Hematopoietic multipotent progenitor cell treated with erythropoietin and hydrocortisone succinate and interleukin-3 and kit ligand, for 8 days (in vitro differentiated cells): ENCODE results near the gene PUS10.
"Not testable (repeated sequence)": the region's sequence is repeated elsewhere in the genome, so short reads cannot be mapped to it uniquely, and the experiment has no call there.

Experiments
- DNase-seq: peaks from one replicate; pipeline ENCODE4 v3.0.0-alpha.2; 2015

The PUS10 gene

GRCh38 chr2:61011678-61012077 is 6.4 kb downstream of the PUS10 start:
- DNase-seq, result no peak

GRCh38 chr2:61009355-61009754 is 8.7 kb downstream of the PUS10 start:
- no peak for DNase-seq

- no peak for DNase-seq
Measured at GRCh38 chr2:61006486-61007105, 11.5 kb downstream of the PUS10 start.

GRCh38 chr2:61005736-61006135 is 12.3 kb downstream of the PUS10 start:
- DNase-seq, result no peak

GRCh38 chr2:60998628-60999545 is 19.2 kb downstream of the PUS10 start:
- peak; percentile 79 for DNase-seq

GRCh38 chr2:60994131-60994530 is 23.9 kb downstream of the PUS10 start:
- no peak for DNase-seq

- DNase-seq, result no peak
Measured at GRCh38 chr2:60992985-60993392, 25.1 kb downstream of the PUS10 start.

DNA sequence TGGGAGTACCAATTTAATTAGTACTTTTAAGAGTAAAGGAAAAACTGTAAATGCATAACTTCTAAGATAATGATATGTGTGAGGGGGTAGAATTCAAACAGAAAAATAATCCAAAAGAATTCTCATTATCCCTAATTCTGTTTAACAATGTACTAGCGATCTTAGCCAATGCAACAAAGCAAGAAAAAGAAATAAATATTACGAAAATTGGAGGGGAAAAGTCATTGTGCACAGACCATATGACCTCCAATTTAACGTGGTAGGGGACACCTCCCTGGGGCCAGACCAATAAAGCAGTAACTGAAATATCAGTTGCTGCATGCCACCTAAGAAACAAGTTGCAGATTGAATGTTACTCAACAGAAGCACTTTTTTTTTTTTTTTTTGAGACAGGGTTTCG is 26.4 kb downstream of the PUS10 start:
- DNase-seq, result no peak

DNA sequence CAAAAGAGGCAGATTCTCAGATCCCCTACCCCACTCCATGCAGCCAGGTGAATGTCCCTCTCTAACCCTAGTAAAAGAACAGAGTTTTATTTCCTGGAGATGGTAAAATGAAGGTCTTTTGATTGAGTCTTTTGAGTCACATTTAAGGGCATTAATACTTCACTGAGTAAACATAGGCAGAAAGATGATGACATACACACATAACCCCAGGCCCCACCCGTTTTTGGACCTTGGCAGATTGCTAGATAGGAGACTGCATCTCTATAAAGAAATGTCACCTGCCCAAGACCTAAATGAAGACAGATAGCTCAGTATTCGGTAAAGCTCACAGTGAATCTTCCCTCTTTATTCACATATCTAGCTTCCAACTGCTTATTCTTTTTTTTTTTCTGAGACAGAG is 28.8 kb downstream of the PUS10 start:
- DNase-seq, result no peak

DNA sequence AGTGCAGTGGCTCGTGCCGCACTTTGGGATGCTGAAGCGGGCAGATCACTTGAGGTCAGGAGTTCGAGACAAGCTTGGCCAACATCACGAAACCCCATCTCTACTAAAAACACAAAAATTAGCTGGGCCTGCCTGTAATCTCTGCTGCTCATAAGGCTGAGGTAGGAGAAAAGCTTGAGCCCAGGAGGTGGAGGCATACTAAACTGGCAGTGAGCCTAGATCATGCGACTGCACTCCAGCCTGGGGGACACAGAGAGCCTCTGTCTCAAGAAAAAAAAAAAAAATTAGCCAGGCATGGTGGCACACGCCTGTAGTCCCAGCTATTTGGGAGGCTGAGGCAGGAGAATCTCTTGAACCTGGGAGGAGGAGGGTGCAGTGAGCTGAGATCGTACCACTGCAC is 30.4 kb downstream of the PUS10 start:
- not testable (repeated sequence) for DNase-seq

- no peak for DNase-seq
Measured at GRCh38 chr2:60987041-60987440, 31.0 kb downstream of the PUS10 start.

DNA sequence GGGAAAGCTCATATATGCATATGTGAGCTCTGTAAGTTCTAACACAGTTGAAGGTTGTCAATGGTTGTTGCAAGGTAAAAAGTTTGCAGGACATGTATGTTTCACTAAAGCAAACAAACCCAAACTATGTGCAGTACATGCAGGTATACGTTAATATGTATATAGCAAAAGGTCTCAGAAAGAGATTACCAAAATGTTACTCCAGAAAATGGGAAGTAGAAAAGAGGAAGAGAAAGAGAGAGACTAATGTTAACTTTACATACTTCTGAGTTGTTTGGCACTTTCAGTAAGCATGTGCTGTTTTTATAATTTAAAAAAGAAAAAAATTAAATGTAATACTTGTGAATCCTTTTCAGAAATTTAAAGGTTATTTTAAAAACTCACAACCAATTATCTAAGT is 33.3 kb downstream of the PUS10 start:
- DNase-seq, result no peak

DNA sequence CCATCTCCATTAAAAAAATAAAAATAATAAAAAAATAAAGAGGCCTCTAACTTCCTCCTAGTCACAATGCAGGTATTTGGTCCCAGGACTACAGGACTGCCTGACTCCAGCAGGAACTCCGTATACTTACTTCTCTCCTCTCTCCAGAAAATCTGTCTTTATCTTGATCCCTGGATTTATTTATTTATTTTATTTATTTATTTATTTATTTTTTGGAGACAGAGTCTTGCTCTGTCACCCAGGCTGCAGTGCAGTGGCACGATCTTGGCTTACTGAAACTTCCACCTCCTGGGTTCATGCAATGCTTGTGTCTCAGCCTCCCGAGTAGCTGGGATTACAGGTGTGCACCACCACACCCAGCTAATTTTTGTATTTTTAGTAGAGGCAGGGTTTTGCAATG is 36.0 kb downstream of the PUS10 start:
- DNase-seq, result not testable (repeated sequence)

- DNase-seq, result no peak
Measured at GRCh38 chr2:60980071-60980815, 37.8 kb downstream of the PUS10 start.

DNA sequence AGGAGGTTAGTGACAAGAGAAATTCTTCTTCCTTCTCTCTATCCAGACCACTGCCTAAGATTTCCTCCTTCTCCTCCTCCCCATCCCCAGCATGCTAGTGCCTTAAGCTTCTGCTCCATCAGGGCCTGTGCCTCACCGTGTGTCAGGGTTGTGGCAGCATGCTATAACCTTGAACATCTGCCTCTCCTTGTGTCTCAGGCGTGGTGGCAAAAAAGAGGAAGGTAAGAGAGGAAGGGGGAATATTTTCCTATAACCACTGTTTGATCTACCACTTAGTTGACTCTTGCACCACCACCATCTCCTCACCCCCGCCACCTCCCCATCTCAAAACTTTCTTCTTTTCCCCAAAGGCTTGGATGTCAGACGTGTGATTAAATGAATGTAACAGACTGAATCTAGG is 38.8 kb downstream of the PUS10 start:
- DNase-seq, result no peak

DNA sequence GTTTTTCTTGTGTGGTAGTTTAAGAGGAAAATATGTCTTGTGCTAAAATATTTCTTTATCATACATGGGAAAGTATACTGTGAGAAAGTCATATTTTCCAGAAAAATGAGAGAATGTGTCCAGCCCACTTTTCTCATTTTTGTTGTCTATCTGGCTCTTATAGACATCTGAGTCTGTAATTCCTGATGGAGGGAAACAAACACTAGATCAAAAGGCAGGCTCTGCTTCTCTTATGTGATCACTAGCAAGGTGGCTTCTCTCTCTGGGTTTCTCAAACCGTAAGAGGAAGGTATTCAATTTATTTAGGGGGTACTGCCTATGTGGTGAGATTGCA is 40.5 kb downstream of the PUS10 start:
- DNase-seq, result no peak

- no peak for DNase-seq
Measured at GRCh38 chr2:60976875-60977561, 41.0 kb downstream of the PUS10 start.

DNA sequence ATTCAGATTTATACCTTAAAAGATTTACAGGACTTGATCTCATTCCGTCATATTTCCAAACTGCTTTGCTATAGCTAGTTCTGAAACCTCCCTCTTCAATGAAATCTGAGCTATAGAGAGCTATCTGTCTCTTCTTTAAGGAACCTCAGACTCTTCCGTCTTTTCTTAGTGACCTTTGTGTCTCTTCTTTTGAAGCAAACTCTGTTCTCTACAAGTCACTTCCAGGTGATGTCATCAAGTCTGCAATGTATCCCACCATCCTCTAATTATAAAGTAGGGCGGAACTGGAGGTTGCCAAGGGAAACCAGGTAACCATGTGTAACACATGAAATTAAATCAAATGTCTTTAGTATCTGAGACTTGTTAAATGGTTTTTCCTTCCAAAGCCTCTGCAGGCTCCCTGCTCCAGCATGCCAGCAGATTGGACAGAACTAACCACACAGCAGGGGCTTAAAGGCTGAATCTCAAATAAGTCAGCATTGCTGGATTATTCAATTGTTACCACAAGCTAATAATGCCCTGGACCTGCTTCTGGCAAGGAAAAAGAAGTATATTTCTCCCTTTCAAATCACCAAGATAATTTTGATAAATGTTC is 41.7 kb downstream of the PUS10 start:
- DNase-seq, result no peak

DNA sequence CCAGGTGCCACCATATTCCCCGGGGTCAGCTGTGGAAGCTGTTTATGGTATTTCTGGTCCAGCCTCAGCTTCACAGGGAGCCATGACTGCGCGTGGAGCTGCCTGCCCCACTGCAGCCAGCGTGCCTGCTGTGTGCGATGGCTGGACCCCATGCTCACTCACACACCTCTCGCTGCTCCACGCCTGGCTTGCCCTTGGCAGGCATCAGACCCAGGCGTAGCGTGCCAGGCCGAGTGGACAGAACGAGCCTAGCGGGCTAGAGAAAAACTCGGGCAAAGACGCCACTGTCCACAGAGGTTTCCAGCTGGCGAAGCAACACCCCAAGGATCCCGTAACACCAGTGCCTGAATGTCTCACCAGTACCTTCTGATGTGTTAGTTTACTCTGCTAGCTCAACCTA is 43.4 kb downstream of the PUS10 start:
- DNase-seq, result no peak

DNA sequence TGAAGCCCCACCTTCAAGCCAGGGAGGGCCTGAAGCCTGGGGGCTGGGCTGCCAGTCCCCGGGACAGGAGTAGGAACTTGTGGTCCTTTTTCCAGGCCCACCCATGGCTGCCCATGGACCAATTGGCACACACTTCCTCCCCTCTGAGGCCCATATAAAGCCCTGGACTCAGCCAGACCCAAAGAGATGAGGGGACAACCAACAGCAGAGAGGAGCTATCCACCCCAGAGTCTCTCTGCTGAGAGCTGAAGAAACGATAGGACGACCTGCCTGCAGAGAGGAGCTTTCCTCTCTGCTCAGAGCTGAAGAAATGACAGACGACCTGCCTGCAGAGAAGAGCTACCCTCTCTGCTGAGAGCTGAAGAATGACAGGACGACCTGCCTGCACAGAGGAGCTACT is 44.4 kb downstream of the PUS10 start:
- DNase-seq, result no peak

DNA sequence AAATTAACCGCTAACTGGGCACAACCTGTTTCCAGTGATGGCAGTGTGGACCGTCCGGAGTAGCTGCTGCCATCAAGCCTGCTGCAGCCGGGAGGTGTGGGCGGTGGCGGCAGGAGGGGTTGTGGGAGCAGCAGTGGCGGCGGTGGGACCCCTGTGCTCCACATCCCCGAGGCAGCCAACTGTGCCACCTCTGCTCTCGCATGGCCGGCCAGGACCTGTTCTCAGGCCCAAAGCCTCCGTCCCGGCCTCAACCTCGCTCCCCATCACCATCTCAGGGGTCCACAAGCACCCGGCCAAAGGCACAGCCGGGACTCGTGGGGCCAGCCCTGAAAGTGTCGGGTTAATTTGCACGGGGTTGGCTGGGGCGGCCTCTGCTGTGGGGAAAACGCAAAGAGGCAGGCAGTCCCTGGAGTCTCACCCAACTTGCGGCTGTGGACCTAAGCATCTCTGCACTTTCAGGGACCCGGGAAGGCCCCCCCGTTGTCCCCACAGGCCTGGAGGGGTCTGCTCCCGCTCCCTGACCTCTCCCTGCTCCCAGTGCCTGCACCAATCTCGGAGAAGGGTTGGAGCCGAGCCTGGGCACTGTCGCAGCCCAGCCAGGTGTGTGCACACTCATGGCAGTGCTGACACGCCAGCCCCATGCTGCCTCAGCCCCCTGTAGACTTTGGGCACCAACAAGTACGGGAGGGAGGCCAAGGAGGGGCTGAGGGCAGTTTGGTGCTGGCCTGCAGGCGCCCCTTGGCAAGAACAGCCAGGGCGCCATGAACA is 45.0 kb downstream of the PUS10 start:
- no peak for DNase-seq
